Liver (tissue), 9 donors: Measurements from ENCODE around the gene LHPP. TPM values are rescaled to one million over a fixed set of nuclear protein-coding genes. Genes with fewer than 3 reads are reported as not detected.

Experiments used
- DNase-seq: peaks from one replicate; pipeline ENCODE4 v3.0.0-alpha.2; 2017; ENCODE audit warnings: low spot score
- H3K27ac ChIP-seq, 2 donors: one replicate each; pipeline ENCODE4 v1.7.0; 2013; ENCODE audit warnings: inconsistent platforms in 2 of 2, low read length in 2 of 2, control low read depth in 1 of 2, low read depth in 1 of 2, mild to moderate bottlenecking in 1 of 2
- H3K27me3 ChIP-seq, 4 donors: one replicate each; pipeline versions ENCODE4 v1.6.1 to v1.7.0; 2013; ENCODE audit warnings: low read length in 3 of 4, inconsistent platforms in 1 of 4, mild to moderate bottlenecking in 1 of 4, moderate library complexity in 1 of 4; ENCODE audit not compliant: control insufficient read depth in 4 of 4, insufficient read depth in 4 of 4
- H3K36me3 ChIP-seq, 4 donors: one replicate each; pipeline versions ENCODE4 v1.6.1 to v1.7.0; 2013; ENCODE audit warnings: low read length in 3 of 4, mild to moderate bottlenecking in 3 of 4, low read depth in 1 of 4, moderate library complexity in 1 of 4; ENCODE audit not compliant: control insufficient read depth in 4 of 4, insufficient read depth in 3 of 4
- H3K4me1 ChIP-seq, 4 donors: one replicate each; pipeline versions ENCODE4 v1.6.1 to v1.7.0; 2013; ENCODE audit warnings: low read length in 3 of 4, mild to moderate bottlenecking in 3 of 4, moderate library complexity in 1 of 4; ENCODE audit not compliant: control insufficient read depth in 4 of 4, insufficient read depth in 4 of 4
- H3K4me3 ChIP-seq, 3 donors: one replicate each; pipeline versions ENCODE4 v1.6.1 to v1.7.0; 2013; ENCODE audit warnings: low read length in 3 of 3, control low read depth in 1 of 3, low read depth in 1 of 3, mild to moderate bottlenecking in 1 of 3
- H3K9ac ChIP-seq, 2 donors: one replicate each; pipeline ENCODE4 v1.7.0; 2013; ENCODE audit warnings: low read length in 2 of 2, mild to moderate bottlenecking in 2 of 2, moderate library complexity in 2 of 2, control low read depth in 1 of 2, low read depth in 1 of 2
- H3K9me3 ChIP-seq, 4 donors: one replicate each; pipeline versions ENCODE4 v1.6.1 to v1.7.0; 2013; ENCODE audit warnings: low read length in 3 of 4; ENCODE audit not compliant: control insufficient read depth in 4 of 4
- EGR1 ChIP-seq, 2 donors: IDR thresholded peaks; 2 replicates each; pipeline ENCODE4 v1.6.1; 2016 to 2018; ENCODE audit warnings: antibody characterized with exemption in 2 of 2, low read depth in 2 of 2
- FOXA1 ChIP-seq: IDR thresholded peaks from 2 replicates; pipeline ENCODE4 v1.6.1; 2016; ENCODE audit warnings: antibody characterized with exemption
- FOXA2 ChIP-seq: IDR thresholded peaks from 2 replicates; pipeline ENCODE4 v1.6.1; 2016; ENCODE audit warnings: antibody characterized with exemption
- GABPA ChIP-seq, 2 donors: IDR thresholded peaks in 1 of 2; conservative IDR thresholded peaks in 1 of 2; 2 replicates each; pipeline ENCODE4 v1.6.1; 2016; ENCODE audit warnings: antibody characterized with exemption in 2 of 2, mild to moderate bottlenecking in 1 of 2, moderate library complexity in 1 of 2
- HNF4G ChIP-seq: IDR thresholded peaks from 2 replicates; pipeline ENCODE4 v1.6.1; 2016; ENCODE audit warnings: antibody characterized with exemption
- JUND ChIP-seq, 2 donors: IDR thresholded peaks; 2 replicates each; pipeline ENCODE4 v1.6.1; 2016; ENCODE audit warnings: antibody characterized with exemption in 2 of 2
- NR2F2 ChIP-seq: IDR thresholded peaks from 2 replicates; pipeline ENCODE4 v1.6.1; 2016; ENCODE audit warnings: antibody characterized with exemption
- RXRA ChIP-seq, 2 donors: IDR thresholded peaks; 2 replicates each; pipeline ENCODE4 v1.6.1; 2017 to 2018; ENCODE audit warnings: antibody characterized with exemption in 2 of 2, mild to moderate bottlenecking in 1 of 2
- SP1 ChIP-seq: IDR thresholded peaks from 2 replicates; pipeline ENCODE4 v1.6.1; 2018; ENCODE audit warnings: antibody characterized with exemption, mild to moderate bottlenecking
- TAF1 ChIP-seq: conservative IDR thresholded peaks from 2 replicates; pipeline ENCODE4 v1.6.1; 2016; ENCODE audit warnings: antibody characterized with exemption, mild to moderate bottlenecking
- YY1 ChIP-seq: IDR thresholded peaks from 2 replicates; pipeline ENCODE4 v1.6.1; 2016; ENCODE audit warnings: antibody characterized with exemption, mild to moderate bottlenecking
- WGBS: extraction: QIAGEN DNeasy Blood & Tissue Kit; methylation state at CpG from one replicate; pipeline ENCODE4 v1.1.7; 2013; 5-methylcytosine and 5-hydroxymethylcytosine counted together
- polyA plus RNA-seq, 2 donors: library from polyadenylated mRNA; stranded (reverse) in 1 of 2; unstranded in 1 of 2; fragments of 200-250 nt in 1 of 2; fragments of >200 nt in 1 of 2; fragmentation: Nextera tagmentation in 1 of 2; extraction: Ambion mirVana in 1 of 2; gene quantifications; one replicate each; pipeline versions ENCODE4 v1.2.1 to v1.2.3, GENCODE V29; 2013 to 2015
- total RNA-seq, 2 donors: library from RNA; depleted of rRNA; stranded (reverse); fragments of >200 nt; gene quantifications; one replicate each; pipeline ENCODE4 v1.2.3, GENCODE V29; 2014
- TF ChIP-seq, protein P1 (sequence below): IDR thresholded peaks from 2 replicates; pipeline ENCODE4 v1.6.1; 2016; ENCODE audit warnings: antibody characterized with exemption
- TF ChIP-seq, protein P2 (sequence below): IDR thresholded peaks from 2 replicates; pipeline ENCODE4 v1.6.1; 2016; ENCODE audit warnings: antibody characterized with exemption
- TF ChIP-seq, protein P3 (sequence below): fragments of 150-350 bp; IDR thresholded peaks from 2 replicates; pipeline ENCODE4 v1.5.1; 2017; ENCODE audit warnings: improper control_type of control experiment, low read depth, low read length; ENCODE audit not compliant: missing input control
- TF ChIP-seq, protein P4 (sequence below): IDR thresholded peaks from 2 replicates; pipeline ENCODE4 v1.6.1; 2016; ENCODE audit warnings: antibody characterized with exemption, mild to moderate bottlenecking
- TF ChIP-seq, protein P5 (sequence below): IDR thresholded peaks from 2 replicates; pipeline ENCODE4 v1.6.1; 2016; ENCODE audit warnings: antibody characterized with exemption
- donor health status: healthy.
- donor health status: healthy.
- donor health status: healthy.
- donor health status: healthy.
- donor health status: healthy.

LHPP gene
- total and polyA plus RNA-seq, 4 donors, result 15.9 to 39.9 (median 26.2) TPM

DNA sequence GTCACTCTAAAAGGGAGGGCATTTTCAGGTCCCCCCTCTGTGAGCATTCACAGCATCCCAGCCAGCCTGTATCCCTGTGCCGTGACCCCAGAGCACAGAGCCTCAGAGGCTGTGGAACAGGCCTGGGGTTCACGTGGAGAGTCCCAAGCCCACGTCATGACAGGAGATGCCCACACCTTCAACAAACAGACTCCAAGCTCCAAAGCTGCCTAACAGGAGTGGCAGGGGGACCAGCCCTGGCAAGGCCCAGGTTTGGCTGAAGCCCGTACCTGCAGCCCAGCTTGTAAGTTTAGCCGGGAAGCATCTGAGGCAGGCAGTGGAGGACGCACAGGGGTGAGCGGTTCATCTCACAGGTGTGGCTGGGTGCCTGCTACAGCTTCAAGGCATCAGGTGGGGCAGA, 33.5 kb downstream of the LHPP start:
- Histone ChIP-seq H3K4me3 (no peak overlapping the region), H3K27ac (no peak overlapping the region), H3K9me3 (no peaks in the 10 kb centered on the region), H3K27me3 (no peaks in the 10 kb centered on the region), H3K9ac (no peak overlapping the region), H3K36me3 (peaks cover 0 to 6% (median 4%) of the 10 kb centered on the region in 4 donors), H3K4me1 (no peaks in the 10 kb centered on the region)
- no peak for DNase-seq
- WGBS, result 95% methylated on average over 7 of the region's 7 CpGs
- TF ChIP-seq TAF1 (no peak), SP1 (no peak), FOXA1 (no peak), GABPA (IDR thresholded peaks at IDR 0.05 in 1 of 2, conservative IDR thresholded peaks at IDR 0.05 in 1 of 2) (no peak), RXRA (IDR thresholded peaks at IDR 0.05) (no peak), EGR1 (IDR thresholded peaks at IDR 0.05; ENCODE audit: low read depth in 2 of 2) (no peak), JUND (IDR thresholded peaks at IDR 0.05) (no peak), NR2F2 (no peak), FOXA2 (no peak), YY1 (no peak)
- TF ChIP-seq, protein P1, sequence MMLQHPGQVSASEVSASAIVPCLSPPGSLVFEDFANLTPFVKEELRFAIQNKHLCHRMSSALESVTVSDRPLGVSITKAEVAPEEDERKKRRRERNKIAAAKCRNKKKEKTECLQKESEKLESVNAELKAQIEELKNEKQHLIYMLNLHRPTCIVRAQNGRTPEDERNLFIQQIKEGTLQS, result no peak
- TF ChIP-seq, protein P2, sequence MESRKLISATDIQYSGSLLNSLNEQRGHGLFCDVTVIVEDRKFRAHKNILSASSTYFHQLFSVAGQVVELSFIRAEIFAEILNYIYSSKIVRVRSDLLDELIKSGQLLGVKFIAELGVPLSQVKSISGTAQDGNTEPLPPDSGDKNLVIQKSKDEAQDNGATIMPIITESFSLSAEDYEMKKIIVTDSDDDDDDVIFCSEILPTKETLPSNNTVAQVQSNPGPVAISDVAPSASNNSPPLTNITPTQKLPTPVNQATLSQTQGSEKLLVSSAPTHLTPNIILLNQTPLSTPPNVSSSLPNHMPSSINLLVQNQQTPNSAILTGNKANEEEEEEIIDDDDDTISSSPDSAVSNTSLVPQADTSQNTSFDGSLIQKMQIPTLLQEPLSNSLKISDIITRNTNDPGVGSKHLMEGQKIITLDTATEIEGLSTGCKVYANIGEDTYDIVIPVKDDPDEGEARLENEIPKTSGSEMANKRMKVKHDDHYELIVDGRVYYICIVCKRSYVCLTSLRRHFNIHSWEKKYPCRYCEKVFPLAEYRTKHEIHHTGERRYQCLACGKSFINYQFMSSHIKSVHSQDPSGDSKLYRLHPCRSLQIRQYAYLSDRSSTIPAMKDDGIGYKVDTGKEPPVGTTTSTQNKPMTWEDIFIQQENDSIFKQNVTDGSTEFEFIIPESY, result no peak
- TF ChIP-seq, protein P3, sequence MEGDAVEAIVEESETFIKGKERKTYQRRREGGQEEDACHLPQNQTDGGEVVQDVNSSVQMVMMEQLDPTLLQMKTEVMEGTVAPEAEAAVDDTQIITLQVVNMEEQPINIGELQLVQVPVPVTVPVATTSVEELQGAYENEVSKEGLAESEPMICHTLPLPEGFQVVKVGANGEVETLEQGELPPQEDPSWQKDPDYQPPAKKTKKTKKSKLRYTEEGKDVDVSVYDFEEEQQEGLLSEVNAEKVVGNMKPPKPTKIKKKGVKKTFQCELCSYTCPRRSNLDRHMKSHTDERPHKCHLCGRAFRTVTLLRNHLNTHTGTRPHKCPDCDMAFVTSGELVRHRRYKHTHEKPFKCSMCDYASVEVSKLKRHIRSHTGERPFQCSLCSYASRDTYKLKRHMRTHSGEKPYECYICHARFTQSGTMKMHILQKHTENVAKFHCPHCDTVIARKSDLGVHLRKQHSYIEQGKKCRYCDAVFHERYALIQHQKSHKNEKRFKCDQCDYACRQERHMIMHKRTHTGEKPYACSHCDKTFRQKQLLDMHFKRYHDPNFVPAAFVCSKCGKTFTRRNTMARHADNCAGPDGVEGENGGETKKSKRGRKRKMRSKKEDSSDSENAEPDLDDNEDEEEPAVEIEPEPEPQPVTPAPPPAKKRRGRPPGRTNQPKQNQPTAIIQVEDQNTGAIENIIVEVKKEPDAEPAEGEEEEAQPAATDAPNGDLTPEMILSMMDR, result no peak
- TF ChIP-seq, protein P4, sequence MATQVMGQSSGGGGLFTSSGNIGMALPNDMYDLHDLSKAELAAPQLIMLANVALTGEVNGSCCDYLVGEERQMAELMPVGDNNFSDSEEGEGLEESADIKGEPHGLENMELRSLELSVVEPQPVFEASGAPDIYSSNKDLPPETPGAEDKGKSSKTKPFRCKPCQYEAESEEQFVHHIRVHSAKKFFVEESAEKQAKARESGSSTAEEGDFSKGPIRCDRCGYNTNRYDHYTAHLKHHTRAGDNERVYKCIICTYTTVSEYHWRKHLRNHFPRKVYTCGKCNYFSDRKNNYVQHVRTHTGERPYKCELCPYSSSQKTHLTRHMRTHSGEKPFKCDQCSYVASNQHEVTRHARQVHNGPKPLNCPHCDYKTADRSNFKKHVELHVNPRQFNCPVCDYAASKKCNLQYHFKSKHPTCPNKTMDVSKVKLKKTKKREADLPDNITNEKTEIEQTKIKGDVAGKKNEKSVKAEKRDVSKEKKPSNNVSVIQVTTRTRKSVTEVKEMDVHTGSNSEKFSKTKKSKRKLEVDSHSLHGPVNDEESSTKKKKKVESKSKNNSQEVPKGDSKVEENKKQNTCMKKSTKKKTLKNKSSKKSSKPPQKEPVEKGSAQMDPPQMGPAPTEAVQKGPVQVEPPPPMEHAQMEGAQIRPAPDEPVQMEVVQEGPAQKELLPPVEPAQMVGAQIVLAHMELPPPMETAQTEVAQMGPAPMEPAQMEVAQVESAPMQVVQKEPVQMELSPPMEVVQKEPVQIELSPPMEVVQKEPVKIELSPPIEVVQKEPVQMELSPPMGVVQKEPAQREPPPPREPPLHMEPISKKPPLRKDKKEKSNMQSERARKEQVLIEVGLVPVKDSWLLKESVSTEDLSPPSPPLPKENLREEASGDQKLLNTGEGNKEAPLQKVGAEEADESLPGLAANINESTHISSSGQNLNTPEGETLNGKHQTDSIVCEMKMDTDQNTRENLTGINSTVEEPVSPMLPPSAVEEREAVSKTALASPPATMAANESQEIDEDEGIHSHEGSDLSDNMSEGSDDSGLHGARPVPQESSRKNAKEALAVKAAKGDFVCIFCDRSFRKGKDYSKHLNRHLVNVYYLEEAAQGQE, result no peak

DNA sequence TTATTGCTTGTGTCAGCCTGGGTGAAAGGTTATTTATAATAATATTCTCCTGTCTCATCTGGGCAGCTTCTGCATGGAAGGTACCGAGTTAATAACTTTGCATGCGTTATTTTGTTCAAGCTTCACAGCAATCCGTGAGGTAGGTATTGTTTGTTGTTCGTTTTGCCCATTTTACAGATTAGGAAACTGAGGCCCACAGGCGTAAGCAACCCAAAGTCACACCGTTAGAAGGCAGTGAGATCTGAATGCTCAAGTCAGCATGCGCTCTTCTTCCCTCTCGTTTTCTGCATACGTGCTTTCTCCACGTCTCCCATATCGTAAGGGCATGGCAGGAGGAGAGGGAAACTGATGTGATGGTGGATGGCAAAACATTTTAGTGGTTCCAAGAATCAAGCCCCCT, 34.1 kb downstream of the LHPP start:
- Histone ChIP-seq H3K27me3 (no peaks in the 10 kb centered on the region), H3K9me3 (no peaks in the 10 kb centered on the region), H3K4me3 (no peak overlapping the region), H3K9ac (no peak overlapping the region), H3K4me1 (no peaks in the 10 kb centered on the region), H3K27ac (no peak overlapping the region), H3K36me3 (peaks cover 0 to 8% (median 4%) of the 10 kb centered on the region in 4 donors)
- 96% methylated on average over 11 of the region's 11 CpGs for WGBS
- DNase-seq, result no peak
- TF ChIP-seq HNF4G (no peak), GABPA (IDR thresholded peaks at IDR 0.05 in 1 of 2, conservative IDR thresholded peaks at IDR 0.05 in 1 of 2) (no peak), EGR1 (IDR thresholded peaks at IDR 0.05; ENCODE audit: low read depth in 2 of 2) (no peak)
- TF ChIP-seq, protein P4, result no peak
- TF ChIP-seq, protein P5, sequence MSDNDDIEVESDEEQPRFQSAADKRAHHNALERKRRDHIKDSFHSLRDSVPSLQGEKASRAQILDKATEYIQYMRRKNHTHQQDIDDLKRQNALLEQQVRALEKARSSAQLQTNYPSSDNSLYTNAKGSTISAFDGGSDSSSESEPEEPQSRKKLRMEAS, result no peak
- TF ChIP-seq, protein P2, result no peak
